GM12875 (cell line): ENCODE data around the gene DOCK10.
A peak's percentile ranks its signal among the peaks of the same experiment; 100 is the strongest.

Experiments used
- H3K4me3 ChIP-seq: one replicate; pipeline ENCODE4 v1.5.1; 2011; ENCODE audit warnings: low read depth, low read length, control low read depth
- CTCF ChIP-seq: IDR thresholded peaks from 2 replicates; pipeline ENCODE4 v1.5.1; 2011; ENCODE audit warnings: low read depth, mild to moderate bottlenecking, control low read depth, inconsistent platforms, low read length, moderate library complexity, borderline replicate concordance; ENCODE audit not compliant: insufficient read depth

The DOCK10 gene

GRCh38 chr2:224892574-224893204 is 149.6 kb downstream of the DOCK10 start:
- H3K4me3 ChIP-seq: no peak overlapping the region
- TF ChIP-seq CTCF: no peak

GRCh38 chr2:224890372-224890771 is 151.9 kb downstream of the DOCK10 start:
- no peak overlapping the region for H3K4me3 ChIP-seq
- no peak for TF ChIP-seq CTCF

GRCh38 chr2:224887141-224887540 is 155.1 kb downstream of the DOCK10 start:
- TF ChIP-seq CTCF: peak; percentile 19; the same call in 1 of the 2 replicates
- H3K4me3 ChIP-seq: no peak overlapping the region

GRCh38 chr2:224885836-224886547 is 156.3 kb downstream of the DOCK10 start:
- TF ChIP-seq CTCF: no peak
- H3K4me3 ChIP-seq: no peak overlapping the region

GRCh38 chr2:224885291-224885690 is 157.0 kb downstream of the DOCK10 start:
- no peak overlapping the region for H3K4me3 ChIP-seq

GRCh38 chr2:224884188-224884587 is 158.1 kb downstream of the DOCK10 start:
- TF ChIP-seq CTCF: no peak
- H3K4me3 ChIP-seq: no peak overlapping the region

More at GRCh38 chr2:224885291-224885690, 157.0 kb downstream of the DOCK10 start:
- no peak for TF ChIP-seq CTCF

GRCh38 chr2:224883700-224884099 is 158.6 kb downstream of the DOCK10 start:
- TF ChIP-seq CTCF: no peak
- H3K4me3 ChIP-seq: no peak overlapping the region
